ENCODE results near the gene AGBL4. TPM values are rescaled to one million over a fixed set of nuclear protein-coding genes. Genes with fewer than 3 reads are reported as not detected.

The AGBL4 gene
- total and polyA plus RNA-seq, 2 of the 4 experiments (the other 2 are of a cell fraction): not detected

GRCh38 chr1:48851638-48852037, 1172.1 kb downstream of the AGBL4 start:
- Histone ChIP-seq H3K79me1 (ENCODE audit: low read depth in 1 of 2, low read length in 2 of 2) (no peaks in the 10 kb centered on the region), H3K4me2 (ENCODE audit: low read depth, low read length) (no peak overlapping the region), H3K27ac (ENCODE audit: insufficient read depth, low read length) (no peak overlapping the region), H3K9me1 (ENCODE audit: insufficient read depth, low read length) (no peaks in the 10 kb centered on the region), H2BK15ac (ENCODE audit: low read depth, low read length) (no peak overlapping the region), H2AK9ac (replicated peaks; ENCODE audit: low read depth, low read length, poor library complexity) (no peak overlapping the region), H2BK20ac (ENCODE audit: low read depth, low read length) (no peak overlapping the region), H3K4me3 (ENCODE audit: insufficient read depth, low read depth, low read length) (no peak overlapping the region), H2BK5ac (ENCODE audit: low read depth, low read length, poor library complexity, severe bottlenecking) (no peak overlapping the region), H3K56ac (ENCODE audit: extremely low read depth, insufficient read depth, low read length) (no peak overlapping the region), H4K8ac (ENCODE audit: low read depth in 2 of 2, low read length in 2 of 2) (no peak overlapping the region), H2BK120ac (ENCODE audit: low read depth, low read length) (no peak overlapping the region), H3K14ac (replicated peaks; ENCODE audit: low read depth, low read length) (no peak overlapping the region), H4K20me1 (ENCODE audit: insufficient read depth, low read length) (no peaks in the 10 kb centered on the region), H3K18ac (ENCODE audit: low read depth, low read length) (no peak overlapping the region), H3K9me3 (ENCODE audit: control insufficient read depth, insufficient read depth, low read length) (peaks cover 4% of the 10 kb centered on the region), H2AFZ (replicated peaks; ENCODE audit: low read length, poor library complexity) (no peak overlapping the region), H4K5ac (ENCODE audit: low read depth, low read length) (no peak overlapping the region), H3K4me1 (ENCODE audit: control insufficient read depth, insufficient read depth, low read length) (no peaks in the 10 kb centered on the region), H3K23ac (ENCODE audit: low read depth, low read length) (no peak overlapping the region), H2AK5ac (ENCODE audit: low read depth, low read length) (no peak overlapping the region), H3K9ac (ENCODE audit: low read depth, low read length) (no peak overlapping the region), H4K91ac (ENCODE audit: insufficient read depth, low read depth, low read length) (no peak overlapping the region), H3K27me3 (ENCODE audit: control insufficient read depth, insufficient read depth, low read length) (no peaks in the 10 kb centered on the region), H3K36me3 (ENCODE audit: control insufficient read depth, insufficient read depth, low read length) (no peaks in the 10 kb centered on the region), H3K4ac (ENCODE audit: low read depth, low read length) (no peak overlapping the region)
- ATAC-seq (ENCODE audit: low read depth): no peak
- TF ChIP-seq MAFK (IDR thresholded peaks at IDR 0.05; ENCODE audit: low read depth, low read length) (no peak), CTCF (conservative IDR thresholded peaks at IDR 0.05; ENCODE audit: low read depth, low read length) (no peak), MXI1 (IDR thresholded peaks at IDR 0.05; ENCODE audit: borderline replicate concordance, low read depth, low read length) (no peak), FOS (IDR thresholded peaks at IDR 0.05; ENCODE audit: low read depth, low read length) (no peak), RAD21 (IDR thresholded peaks at IDR 0.05; ENCODE audit: low read length) (no peak), ELK1 (IDR thresholded peaks at IDR 0.05; ENCODE audit: borderline replicate concordance, low read depth, low read length) (no peak), CHD1 (IDR thresholded peaks at IDR 0.05; ENCODE audit: low read depth, low read length) (no peak), MAZ (IDR thresholded peaks at IDR 0.05; ENCODE audit: borderline replicate concordance, low read depth, low read length) (no peak), RCOR1 (IDR thresholded peaks at IDR 0.05; ENCODE audit: insufficient replicate concordance, low read length) (no peak), BHLHE40 (IDR thresholded peaks at IDR 0.05; ENCODE audit: low read depth, low read length) (no peak), NFE2L2 (IDR thresholded peaks at IDR 0.05; ENCODE audit: low read depth, low read length) (no peak), USF2 (IDR thresholded peaks at IDR 0.05; ENCODE audit: low read depth, low read length) (no peak), RFX5 (IDR thresholded peaks at IDR 0.05; ENCODE audit: low read depth, low read length) (no peak)
- no TSS peak for BruUV-seq (replicated peaks)
- WGBS, 2 experiments (ENCODE audit: extremely low coverage in 2 of 2, insufficient read length in 1 of 2): no CpG with 5 or more reads among the region's 2 CpGs
- DNase-seq: no peak
- in situ Hi-C loops (cut with MboI; ENCODE audit: low sequenced_read_pairs) (no loop called here), intact Hi-C loops (cut with micrococcal nuclease) (no loop called here), dilution Hi-C loops (cut with HindIII; ENCODE audit: low sequenced_read_pairs, unreplicated experiment) (no loop called here)
- ChIA-PET CTCF (no interaction called here), POLR2A (ENCODE audit: unreplicated experiment) (no interaction called here)
